ENCODE measurements around the gene NKPD1. TPM values are rescaled to one million over a fixed set of nuclear protein-coding genes. Genes with fewer than 3 reads are reported as not detected.

The NKPD1 gene
- polyA plus RNA-seq, 1 donor (not counting 4 experiments of a cell fraction or from before 2014, with no cell fraction given), result 0.37 TPM

- H3K4me3 ChIP-seq (ENCODE audit: control insufficient read depth in 2 of 3, extremely low read depth in 1 of 3, insufficient read depth in 2 of 3, low read depth in 1 of 3, low read length in 3 of 3), result no peak overlapping the region
- H2AFZ ChIP-seq (ENCODE audit: control insufficient read depth, low read length), result no peak overlapping the region
- peaks cover 7% of the 10 kb centered on the region for H4K20me1 ChIP-seq (ENCODE audit: control insufficient read depth, extremely low read depth, insufficient read depth, low read length)
- no peak for TF ChIP-seq EZH2 (IDR thresholded peaks at IDR 0.05; ENCODE audit: low read length)
- dilution Hi-C loops (cut with MboI; ENCODE audit: extremely low pct_ligation_motif_present, low sequenced_read_pairs), result no loop called here
- no peak overlapping the region for H3K9ac ChIP-seq (ENCODE audit: control insufficient read depth, extremely low read depth, insufficient read depth, low read length)
- peaks cover 9% of the 10 kb centered on the region for H3K27me3 ChIP-seq (ENCODE audit: control insufficient read depth, extremely low read depth, insufficient read depth, low read length)
- H3K9me3 ChIP-seq (ENCODE audit: control insufficient read depth, low read depth, low read length), result peaks cover 4% of the 10 kb centered on the region
- no peak overlapping the region for H3K27ac ChIP-seq (ENCODE audit: control insufficient read depth, insufficient read depth, low read length)
- H3K4me1 ChIP-seq (ENCODE audit: control insufficient read depth, extremely low read depth, insufficient read depth, low read length), result peaks cover 14% of the 10 kb centered on the region
- H3K36me3 ChIP-seq (ENCODE audit: control insufficient read depth in 2 of 2, extremely low read depth in 1 of 2, insufficient read depth in 2 of 2, low read length in 2 of 2), result peaks cover 2 to 5% of the 10 kb centered on the region in 2 experiments
- no peak for DNase-seq (ENCODE audit: low read depth, low spot score)
- H3K4me2 ChIP-seq (ENCODE audit: control insufficient read depth, extremely low read depth, insufficient read depth, low read depth, low read length), result no peak overlapping the region
- FAIRE-seq, result no peak
- H3K79me2 ChIP-seq (ENCODE audit: control insufficient read depth, insufficient read depth, low read length), result no peaks in the 10 kb centered on the region
- H3K9me1 ChIP-seq (ENCODE audit: control insufficient read depth, extremely low read depth, insufficient read depth, low read length), result no peaks in the 10 kb centered on the region
Measured at GRCh38 chr19:45147835-45148676, 12.7 kb downstream of the NKPD1 start.

GRCh38 chr19:45146741-45147205 lies 14.0 kb downstream of the NKPD1 start:
- no peak for FAIRE-seq
- H3K36me3 ChIP-seq (ENCODE audit: control insufficient read depth in 2 of 2, extremely low read depth in 1 of 2, insufficient read depth in 2 of 2, low read length in 2 of 2), result peaks cover 5 to 6% of the 10 kb centered on the region in 2 experiments

More at GRCh38 chr19:45146741-45147205, 14.0 kb downstream of the NKPD1 start:
- H3K9me3 ChIP-seq (ENCODE audit: control insufficient read depth, low read depth, low read length), result no peaks in the 10 kb centered on the region
- no peaks in the 10 kb centered on the region for H3K79me2 ChIP-seq (ENCODE audit: control insufficient read depth, insufficient read depth, low read length)
- H3K4me1 ChIP-seq (ENCODE audit: control insufficient read depth, extremely low read depth, insufficient read depth, low read length), result peaks cover 12% of the 10 kb centered on the region
- no peak overlapping the region for H3K27ac ChIP-seq (ENCODE audit: control insufficient read depth, insufficient read depth, low read length)
- no peak for DNase-seq (ENCODE audit: low read depth, low spot score)
- H2AFZ ChIP-seq (ENCODE audit: control insufficient read depth, low read length), result no peak overlapping the region
- H4K20me1 ChIP-seq (ENCODE audit: control insufficient read depth, extremely low read depth, insufficient read depth, low read length), result peaks cover 7% of the 10 kb centered on the region
- H3K9me1 ChIP-seq (ENCODE audit: control insufficient read depth, extremely low read depth, insufficient read depth, low read length), result no peaks in the 10 kb centered on the region
- no peaks in the 10 kb centered on the region for H3K27me3 ChIP-seq (ENCODE audit: control insufficient read depth, extremely low read depth, insufficient read depth, low read length)
- dilution Hi-C loops (cut with MboI; ENCODE audit: extremely low pct_ligation_motif_present, low sequenced_read_pairs), result no loop called here
- H3K9ac ChIP-seq (ENCODE audit: control insufficient read depth, extremely low read depth, insufficient read depth, low read length), result no peak overlapping the region
- no peak overlapping the region for H3K4me2 ChIP-seq (ENCODE audit: control insufficient read depth, extremely low read depth, insufficient read depth, low read depth, low read length)
- no peak for TF ChIP-seq EZH2 (IDR thresholded peaks at IDR 0.05; ENCODE audit: low read length)
- TF ChIP-seq CTCF (optimal IDR thresholded peaks at IDR 0.05 in 1 of 3, IDR thresholded peaks at IDR 0.05 in 1 of 3, conservative IDR thresholded peaks at IDR 0.05 in 1 of 3; ENCODE audit: extremely low read depth in 1 of 3, insufficient read depth in 2 of 3, low read length in 3 of 3), result no peak
- H3K4me3 ChIP-seq (ENCODE audit: control insufficient read depth in 2 of 3, extremely low read depth in 1 of 3, insufficient read depth in 2 of 3, low read depth in 1 of 3, low read length in 3 of 3), result no peak overlapping the region

Measured in keratinocyte (primary cell).